ENCODE data around the gene NNAT. TPM values are rescaled to one million over a fixed set of nuclear protein-coding genes. Genes with fewer than 3 reads are reported as not detected.

Gene NNAT
- total RNA-seq, 1 experiment from 2014 or later: 43.1 TPM

DNA sequence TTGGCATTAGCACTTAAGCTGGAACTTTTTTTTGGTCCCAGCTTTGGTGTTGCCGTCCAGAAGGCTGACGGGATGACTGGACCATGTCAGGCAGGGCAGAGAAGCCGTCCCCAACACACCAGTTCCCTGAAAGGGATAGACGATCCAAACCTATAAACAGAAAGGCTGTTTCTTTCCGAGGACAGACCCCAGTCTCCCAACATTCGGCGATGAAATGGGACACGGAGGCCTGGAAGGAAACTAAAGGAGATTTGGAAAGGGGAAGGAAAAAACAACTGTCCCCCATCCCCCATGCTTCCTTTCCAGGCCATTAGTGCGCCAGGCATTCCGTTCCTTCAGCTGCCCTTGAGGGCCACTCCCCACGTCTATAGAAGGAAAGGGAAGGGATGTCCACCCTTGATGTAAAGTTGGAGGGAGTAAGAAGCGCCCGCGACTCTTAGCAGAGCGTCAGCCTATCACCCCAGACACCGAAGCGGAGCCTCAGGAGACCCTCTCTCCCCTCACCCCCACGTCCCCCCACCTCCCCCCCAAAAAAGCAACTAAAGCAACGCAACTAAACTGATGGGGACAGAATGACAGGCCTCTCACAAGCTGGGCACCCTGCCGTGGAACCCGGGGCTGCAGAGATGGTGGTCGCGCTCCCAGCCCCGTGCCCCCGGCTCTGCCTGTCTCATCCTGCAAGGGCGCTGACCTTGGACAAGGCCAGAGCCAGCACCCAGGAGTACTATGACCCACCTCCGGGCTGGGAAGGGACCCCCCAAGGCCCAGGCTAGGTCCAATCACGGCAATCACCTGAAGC, 6.0 kb downstream of the NNAT start:
- no CpG with 5 or more reads among the region's 28 CpGs for WGBS (ENCODE audit: extremely low coverage, insufficient read length, low lambda C conversion rate)
- Histone ChIP-seq H3K27ac (ENCODE audit: insufficient read length, low read depth, low read length) (no peak overlapping the region), H2BK20ac (ENCODE audit: low read depth, low read length, poor library complexity, severe bottlenecking) (no peak overlapping the region), H2BK120ac (ENCODE audit: low read depth, low read length, poor library complexity, severe bottlenecking) (no peak overlapping the region), H3K14ac (ENCODE audit: insufficient read depth, low read length) (0 out of 2 replicates have a peak overlapping the region, but pooled peaks have one; percentile 65), H3K9me3 (ENCODE audit: control insufficient read depth, low read depth, low read length) (no peaks in the 10 kb centered on the region), H3K56ac (ENCODE audit: insufficient read length, low read depth, low read length) (no peak overlapping the region), H3T11ph (ENCODE audit: low read length) (no peak overlapping the region), H3K23ac (ENCODE audit: insufficient read length, low read depth, low read length) (no peak overlapping the region), H4K20me1 (ENCODE audit: control insufficient read depth, insufficient read depth, insufficient read length) (no peaks in the 10 kb centered on the region), H3K9ac (ENCODE audit: extremely low read depth, insufficient read length, low read length) (peak overlapping the region; percentile 87), H3K18ac (ENCODE audit: insufficient read length, low read depth, low read length) (no peak overlapping the region), H2AK5ac (ENCODE audit: insufficient read length, low read length) (no peak overlapping the region), H3K23me2 (ENCODE audit: insufficient read length, low read depth, low read length, poor library complexity, severe bottlenecking) (peaks cover 11% of the 10 kb centered on the region), H3K79me1 (ENCODE audit: insufficient read depth, low read depth, low read length, poor library complexity, severe bottlenecking) (peaks cover 12% of the 10 kb centered on the region), H3K27me3 (ENCODE audit: insufficient read depth, low read length) (no peaks in the 10 kb centered on the region), H3K4me1 (ENCODE audit: insufficient read depth, low read length) (peaks cover 11% of the 10 kb centered on the region; the same call in 1 of the 2 replicates), H2BK12ac (ENCODE audit: insufficient read length, low read depth, low read length) (no peak overlapping the region), H2AFZ (ENCODE audit: low read length) (no peak overlapping the region), H3K79me2 (ENCODE audit: insufficient read depth, low read length) (peaks cover 29% of the 10 kb centered on the region; the same call in 1 of the 2 replicates), H2BK15ac (ENCODE audit: low read depth, low read length) (no peak overlapping the region), H4K91ac (ENCODE audit: insufficient read length, low read depth, low read length) (no peak overlapping the region), H3K4me2 (ENCODE audit: insufficient read depth, insufficient read length, low read length) (peak overlapping the region; percentile 85), H4K5ac (ENCODE audit: insufficient read length, low read depth, low read length) (no peak overlapping the region), H4K8ac (replicated peaks; ENCODE audit: insufficient read length, low read depth, low read length) (no peak overlapping the region), H2BK5ac (ENCODE audit: insufficient read length, low read length) (no peak overlapping the region), H3K4ac (ENCODE audit: low read depth, low read length) (no peak overlapping the region)
- no peak for DNase-seq
- Mint-ChIP-seq H3K27ac (peak overlapping the region in 2 of 3 experiments; percentile 93 to 100; a peak in 5 of 7 replicates), H3K36me3 (ENCODE audit: insufficient read depth in 1 of 3, low read depth in 3 of 3) (peaks cover 17 to 20% (median 18%) of the 10 kb centered on the region in 3 experiments; a peak in 5 of 7 replicates), H3K27me3 (ENCODE audit: low read depth) (peaks cover 1% of the 10 kb centered on the region), H3K9me3 (peaks cover 0 to 2% of the 10 kb centered on the region in 2 experiments; a peak in 1 of 5 replicates), H3K4me1 (peaks cover 49 to 56% of the 10 kb centered on the region in 2 experiments), H3K4me3 (peak overlapping the region; percentile 90 to 96)
- TF ChIP-seq, protein P1, sequence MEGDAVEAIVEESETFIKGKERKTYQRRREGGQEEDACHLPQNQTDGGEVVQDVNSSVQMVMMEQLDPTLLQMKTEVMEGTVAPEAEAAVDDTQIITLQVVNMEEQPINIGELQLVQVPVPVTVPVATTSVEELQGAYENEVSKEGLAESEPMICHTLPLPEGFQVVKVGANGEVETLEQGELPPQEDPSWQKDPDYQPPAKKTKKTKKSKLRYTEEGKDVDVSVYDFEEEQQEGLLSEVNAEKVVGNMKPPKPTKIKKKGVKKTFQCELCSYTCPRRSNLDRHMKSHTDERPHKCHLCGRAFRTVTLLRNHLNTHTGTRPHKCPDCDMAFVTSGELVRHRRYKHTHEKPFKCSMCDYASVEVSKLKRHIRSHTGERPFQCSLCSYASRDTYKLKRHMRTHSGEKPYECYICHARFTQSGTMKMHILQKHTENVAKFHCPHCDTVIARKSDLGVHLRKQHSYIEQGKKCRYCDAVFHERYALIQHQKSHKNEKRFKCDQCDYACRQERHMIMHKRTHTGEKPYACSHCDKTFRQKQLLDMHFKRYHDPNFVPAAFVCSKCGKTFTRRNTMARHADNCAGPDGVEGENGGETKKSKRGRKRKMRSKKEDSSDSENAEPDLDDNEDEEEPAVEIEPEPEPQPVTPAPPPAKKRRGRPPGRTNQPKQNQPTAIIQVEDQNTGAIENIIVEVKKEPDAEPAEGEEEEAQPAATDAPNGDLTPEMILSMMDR (conservative IDR thresholded peaks at IDR 0.05): no peak
